Measurements from ENCODE around the gene TNRC18. TPM values are rescaled to one million over a fixed set of nuclear protein-coding genes. Genes with fewer than 3 reads are reported as not detected.
"Not testable (repeated sequence)": the region's sequence is repeated elsewhere in the genome, so short reads cannot be mapped to it uniquely, and the experiment has no call there.

Gene TNRC18
- total RNA-seq, 1 donor from 2014 or later: 197 TPM

GRCh38 chr7:5312276-5313070, 111.2 kb downstream of the TNRC18 start:
- H3K36me3 Mint-ChIP-seq (ENCODE audit: insufficient read depth): peaks cover 19% of the 10 kb centered on the region
- not testable (repeated sequence) for H3K27me3 Mint-ChIP-seq; DNase-seq (ENCODE audit: low spot score, unreplicated experiment)

GRCh38 chr7:5310822-5311405, 112.7 kb downstream of the TNRC18 start:
- Mint-ChIP-seq H3K27ac (peak overlapping the region; percentile 92), H3K36me3 (ENCODE audit: insufficient read depth) (peaks cover 14% of the 10 kb centered on the region), H3K4me1 (ENCODE audit: low read depth) (no peaks in the 10 kb centered on the region), H3K27me3 (no peaks in the 10 kb centered on the region), H3K9me3 (ENCODE audit: low read depth) (no peaks in the 10 kb centered on the region), H3K4me3 (ENCODE audit: low read depth) (no peak overlapping the region)
- DNase-seq (ENCODE audit: low spot score, unreplicated experiment): no peak
- no peak for TF ChIP-seq CTCF (IDR thresholded peaks at IDR 0.05; ENCODE audit: unreplicated experiment)

More at GRCh38 chr7:5312276-5313070, 111.2 kb downstream of the TNRC18 start:
- H3K4me1 Mint-ChIP-seq (ENCODE audit: low read depth); H3K27ac Mint-ChIP-seq; H3K9me3 Mint-ChIP-seq (ENCODE audit: low read depth); H3K4me3 Mint-ChIP-seq (ENCODE audit: low read depth): not testable (repeated sequence)

DNA sequence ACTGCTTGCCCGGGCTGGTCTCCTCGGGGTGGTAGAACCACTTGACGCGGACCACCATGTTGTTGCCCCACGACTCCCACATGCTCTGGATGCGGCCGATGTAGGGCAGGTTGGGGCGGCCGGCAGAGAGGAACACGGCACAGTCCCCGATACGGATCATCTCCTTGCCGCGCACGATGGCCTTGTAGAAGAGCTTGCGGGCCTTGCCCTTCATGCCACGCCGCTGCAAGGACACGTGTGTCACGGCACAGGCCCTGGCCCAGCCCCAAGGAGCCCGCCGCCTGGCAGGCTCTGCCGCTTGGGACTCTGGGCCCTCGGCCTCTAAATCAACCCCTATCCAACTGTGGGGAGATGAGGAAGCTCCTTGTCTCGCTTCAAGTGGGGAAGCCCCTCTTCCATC, 114.5 kb downstream of the TNRC18 start:
- DNase-seq (ENCODE audit: low spot score, unreplicated experiment): no peak
- Mint-ChIP-seq H3K4me1 (ENCODE audit: low read depth) (no peaks in the 10 kb centered on the region), H3K36me3 (ENCODE audit: insufficient read depth) (peaks cover 13% of the 10 kb centered on the region), H3K27ac (no peak overlapping the region), H3K4me3 (ENCODE audit: low read depth) (no peak overlapping the region), H3K27me3 (no peaks in the 10 kb centered on the region), H3K9me3 (ENCODE audit: low read depth) (no peaks in the 10 kb centered on the region)
- no peak for TF ChIP-seq CTCF (IDR thresholded peaks at IDR 0.05; ENCODE audit: unreplicated experiment)

- H3K27me3 Mint-ChIP-seq; DNase-seq (ENCODE audit: low spot score, unreplicated experiment); H3K27ac Mint-ChIP-seq; H3K4me3 Mint-ChIP-seq (ENCODE audit: low read depth); H3K9me3 Mint-ChIP-seq (ENCODE audit: low read depth); H3K4me1 Mint-ChIP-seq (ENCODE audit: low read depth): not testable (repeated sequence)
- peaks cover 18% of the 10 kb centered on the region for H3K36me3 Mint-ChIP-seq (ENCODE audit: insufficient read depth)
Measured at GRCh38 chr7:5307221-5308142, 116.2 kb downstream of the TNRC18 start.

GRCh38 chr7:5305050-5305449, 118.6 kb downstream of the TNRC18 start:
- not testable (repeated sequence) for H3K9me3 Mint-ChIP-seq (ENCODE audit: low read depth); H3K4me1 Mint-ChIP-seq (ENCODE audit: low read depth); DNase-seq (ENCODE audit: low spot score, unreplicated experiment); H3K27me3 Mint-ChIP-seq; H3K4me3 Mint-ChIP-seq (ENCODE audit: low read depth)
- peaks cover 23% of the 10 kb centered on the region for H3K36me3 Mint-ChIP-seq (ENCODE audit: insufficient read depth)
- peak overlapping the region; percentile 79 for H3K27ac Mint-ChIP-seq

DNA sequence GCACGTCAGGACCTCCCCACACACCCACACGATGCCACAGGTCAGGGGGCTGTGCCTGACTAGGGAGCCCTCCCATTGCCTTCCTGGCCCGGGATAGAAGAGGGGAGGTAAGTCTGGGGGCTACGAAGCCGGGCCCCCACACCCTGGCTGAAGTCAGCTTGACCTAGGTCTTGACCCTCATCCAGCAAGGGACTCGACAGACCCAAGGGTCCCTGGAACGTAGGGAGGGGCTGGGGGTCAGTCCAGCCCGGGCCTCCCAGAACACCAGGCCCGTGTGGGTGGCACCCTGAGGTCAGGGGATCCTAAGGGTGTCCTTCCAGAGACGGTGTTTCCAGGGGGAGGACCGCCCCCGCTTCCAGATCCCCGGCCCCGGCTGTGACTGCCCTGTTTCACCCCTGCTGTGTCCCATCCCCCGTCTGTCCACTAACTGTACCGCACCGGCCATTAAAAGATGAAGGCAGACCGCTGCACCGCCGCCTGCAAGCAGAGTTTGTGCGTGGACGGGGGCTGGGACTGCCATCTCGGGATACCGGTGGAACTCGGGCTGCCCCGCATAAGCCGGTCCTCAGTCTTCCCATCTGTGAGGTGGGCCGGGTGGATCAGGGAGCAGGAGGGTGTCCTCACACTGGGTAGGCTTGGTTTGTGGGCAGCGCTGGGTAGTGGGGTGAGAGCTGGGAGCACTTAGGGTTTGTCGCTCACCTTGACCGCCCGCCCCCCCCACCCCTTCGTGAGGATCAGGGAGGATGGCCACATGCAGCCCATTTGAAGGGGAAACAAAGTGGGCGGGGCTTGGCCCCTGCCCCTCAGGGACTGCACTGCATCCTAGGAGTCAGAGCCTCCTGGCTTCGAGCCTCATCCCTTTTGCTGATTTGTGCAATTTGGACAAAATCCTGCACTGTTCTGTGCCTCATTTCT, 119.8 kb downstream of the TNRC18 start:
- H3K9me3 Mint-ChIP-seq (ENCODE audit: low read depth): no peaks in the 10 kb centered on the region
- no peak for DNase-seq (ENCODE audit: low spot score, unreplicated experiment)

More for the DNA sequence above, 119.8 kb downstream of the TNRC18 start:
- Mint-ChIP-seq H3K27me3 (no peaks in the 10 kb centered on the region), H3K27ac (peak overlapping the region; percentile 91), H3K4me3 (ENCODE audit: low read depth) (no peak overlapping the region), H3K36me3 (ENCODE audit: insufficient read depth) (peaks cover 23% of the 10 kb centered on the region), H3K4me1 (ENCODE audit: low read depth) (no peaks in the 10 kb centered on the region)
- TF ChIP-seq CTCF (IDR thresholded peaks at IDR 0.05; ENCODE audit: unreplicated experiment): no peak
